HPDE6-E6E7 (cell line): Measurements from ENCODE around the gene KIF21B.

ENCODE experiments used
- DNase-seq: peaks from one replicate; pipeline ENCODE4 v3.0.0; 2011; ENCODE audit warnings: missing footprints; ENCODE audit errors: extremely low spot score

Gene KIF21B

DNA sequence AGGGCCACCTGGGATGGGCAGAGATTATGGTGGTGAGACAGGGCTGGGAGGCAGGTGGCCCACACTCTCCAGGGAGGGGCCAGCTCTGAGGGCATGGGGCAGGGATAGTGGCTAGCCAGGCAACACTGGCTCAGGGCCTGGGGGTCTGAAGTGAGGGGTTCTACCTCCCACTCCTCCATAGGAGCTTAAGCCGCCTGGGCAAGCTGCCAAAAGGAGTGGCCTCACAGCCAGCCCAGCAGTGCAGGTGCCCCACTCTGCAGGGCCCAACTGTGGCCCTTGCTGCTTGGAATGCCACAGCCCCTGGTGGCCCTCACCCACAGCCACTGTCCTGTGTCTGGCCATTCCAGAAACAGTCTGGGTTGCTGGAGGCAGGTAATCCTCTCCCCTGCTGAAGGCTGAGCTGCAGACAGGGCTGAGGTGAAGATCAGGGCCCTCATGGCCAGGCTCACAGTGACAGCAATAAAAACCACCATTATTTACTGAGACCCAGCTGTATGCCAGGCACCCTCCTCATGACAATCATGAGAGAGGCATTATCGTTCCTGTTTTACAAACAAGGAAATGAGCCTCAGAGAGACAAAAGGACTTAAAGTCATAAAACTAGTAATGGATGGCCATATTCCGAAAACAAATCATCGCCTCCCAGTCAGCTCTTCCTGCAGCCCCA lies 31.0 kb downstream of the KIF21B start:
- no peak for DNase-seq

DNA sequence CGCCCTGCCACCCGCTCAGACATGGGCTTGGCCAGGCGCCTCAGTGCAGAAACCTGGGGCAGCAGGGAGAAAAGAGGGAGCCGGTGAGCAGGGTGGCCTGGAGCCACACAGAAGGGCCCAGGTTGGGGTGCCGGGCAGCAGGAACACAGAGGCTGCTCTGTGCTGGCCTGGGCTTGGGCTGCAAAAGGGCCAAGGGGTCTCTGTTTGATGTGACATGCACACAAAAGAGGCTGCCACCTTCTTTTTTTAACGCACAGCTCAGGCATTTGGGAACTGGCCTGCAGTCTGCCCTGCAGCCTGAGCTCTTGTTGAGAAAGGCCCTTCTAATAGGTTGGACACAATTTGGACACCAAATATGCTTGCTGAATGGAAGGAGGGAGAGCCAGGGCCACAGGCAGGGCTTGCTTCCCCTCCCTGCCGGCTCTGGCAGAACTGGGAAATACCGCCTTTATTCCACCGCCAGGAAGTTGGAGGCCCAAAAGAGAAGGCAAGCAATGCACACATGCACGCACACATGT lies 32.4 kb downstream of the KIF21B start:
- DNase-seq = no peak

DNA sequence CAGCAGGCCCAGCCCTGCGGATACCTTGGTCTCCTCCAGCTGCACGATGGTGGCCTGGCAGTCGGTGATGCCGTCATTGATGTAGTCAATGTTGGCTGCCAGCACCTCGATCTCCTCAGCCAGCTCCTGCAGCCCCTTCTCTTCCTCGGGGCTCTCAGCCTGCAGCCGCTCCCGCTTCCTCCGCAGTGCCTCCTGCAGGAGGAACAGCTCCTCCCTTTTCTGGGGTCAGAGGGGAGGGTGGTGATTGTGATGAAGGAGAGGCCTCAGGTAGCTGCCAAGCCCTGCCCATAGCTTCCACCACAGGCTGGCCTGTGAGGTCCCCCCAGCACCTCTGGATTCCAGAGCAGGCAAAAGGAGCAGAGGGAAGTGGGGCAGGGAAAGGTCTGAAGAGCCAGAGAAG lies 33.4 kb downstream of the KIF21B start:
- DNase-seq = no peak

DNA sequence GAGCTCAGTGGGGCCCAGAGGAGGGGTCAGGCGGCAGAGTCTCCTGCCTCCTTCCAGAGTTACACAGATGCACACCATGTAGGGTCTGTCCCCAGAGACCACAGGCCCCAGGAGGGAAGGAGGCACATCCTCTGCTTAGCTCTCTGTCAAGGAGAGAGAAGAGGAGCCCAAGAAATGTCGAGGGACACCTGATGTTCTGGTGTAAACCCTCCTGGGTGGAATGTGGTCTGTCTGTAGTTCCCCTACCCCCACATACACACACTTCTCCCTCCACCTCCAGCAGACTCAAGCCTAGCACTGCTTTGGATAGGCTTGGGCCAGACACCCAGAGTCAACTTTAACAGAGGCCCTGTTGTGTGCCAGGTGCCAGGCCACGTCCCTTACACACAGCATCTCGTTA lies 34.2 kb downstream of the KIF21B start:
- no peak for DNase-seq

DNA sequence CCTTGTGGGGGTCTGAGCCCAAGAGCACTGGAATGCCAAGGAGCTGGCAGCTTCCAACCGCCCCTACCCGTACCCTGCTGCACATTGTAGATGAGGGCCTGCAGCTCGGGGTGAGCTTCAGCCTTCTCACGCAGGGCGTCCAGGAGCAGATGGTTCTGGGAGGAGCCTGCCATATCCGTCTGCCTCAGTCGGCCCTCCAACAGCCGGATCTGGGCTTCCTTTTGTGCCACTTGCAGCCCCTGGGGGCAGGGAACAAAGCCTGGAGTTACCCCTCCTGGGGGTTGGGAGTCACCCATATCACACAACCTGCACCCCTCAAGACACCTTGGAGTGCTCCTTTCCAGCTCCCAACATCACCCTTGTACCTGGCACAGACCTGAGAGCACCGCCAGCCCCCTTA lies 34.8 kb downstream of the KIF21B start:
- DNase-seq = no peak

DNA sequence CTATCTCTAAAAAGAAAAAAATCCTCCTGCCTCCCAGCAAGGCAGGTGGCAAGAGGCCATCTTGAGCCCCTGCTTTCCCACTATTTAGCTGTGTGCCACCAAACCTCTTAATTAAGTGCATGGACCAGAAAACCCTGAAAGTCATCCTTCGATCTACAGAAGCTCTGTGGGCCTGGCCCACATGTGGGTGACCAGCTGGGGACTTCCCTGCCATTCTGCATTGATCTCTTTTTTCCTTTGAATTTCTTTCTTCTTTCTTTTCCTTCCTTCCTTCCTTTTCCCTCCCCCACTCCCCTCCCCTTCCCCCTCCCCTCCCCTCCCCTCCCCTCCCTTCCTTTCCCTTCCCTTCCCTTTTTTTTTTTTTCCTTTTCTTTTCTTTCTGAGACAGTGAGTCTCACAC lies 38.0 kb downstream of the KIF21B start:
- DNase-seq = no peak

DNA sequence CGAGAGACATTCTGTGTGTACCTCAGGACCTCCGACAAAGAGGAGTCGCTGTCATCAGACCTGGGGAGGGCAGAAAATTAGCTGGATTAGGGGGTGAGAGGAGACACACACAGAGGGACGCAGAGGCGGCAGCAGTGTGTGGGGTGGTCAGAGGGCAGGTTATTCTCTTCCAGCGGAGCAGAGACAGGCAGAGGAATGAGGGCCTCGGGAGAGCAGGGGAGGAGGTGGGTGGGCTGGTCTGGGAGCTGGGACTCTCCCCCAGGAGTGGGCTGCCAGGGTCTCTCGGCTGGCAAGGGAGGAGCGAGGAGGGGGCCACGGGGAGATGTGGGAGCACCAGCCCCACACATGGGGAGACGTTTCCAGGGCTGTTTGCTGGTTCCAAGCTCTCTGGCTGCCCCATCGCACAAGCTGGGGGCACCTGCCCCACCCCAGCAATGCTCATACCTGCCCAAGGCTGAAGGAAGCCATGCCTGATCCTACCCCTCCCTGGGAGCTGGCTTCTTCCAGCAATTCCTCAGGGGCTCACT lies 40.4 kb downstream of the KIF21B start:
- no peak for DNase-seq

DNA sequence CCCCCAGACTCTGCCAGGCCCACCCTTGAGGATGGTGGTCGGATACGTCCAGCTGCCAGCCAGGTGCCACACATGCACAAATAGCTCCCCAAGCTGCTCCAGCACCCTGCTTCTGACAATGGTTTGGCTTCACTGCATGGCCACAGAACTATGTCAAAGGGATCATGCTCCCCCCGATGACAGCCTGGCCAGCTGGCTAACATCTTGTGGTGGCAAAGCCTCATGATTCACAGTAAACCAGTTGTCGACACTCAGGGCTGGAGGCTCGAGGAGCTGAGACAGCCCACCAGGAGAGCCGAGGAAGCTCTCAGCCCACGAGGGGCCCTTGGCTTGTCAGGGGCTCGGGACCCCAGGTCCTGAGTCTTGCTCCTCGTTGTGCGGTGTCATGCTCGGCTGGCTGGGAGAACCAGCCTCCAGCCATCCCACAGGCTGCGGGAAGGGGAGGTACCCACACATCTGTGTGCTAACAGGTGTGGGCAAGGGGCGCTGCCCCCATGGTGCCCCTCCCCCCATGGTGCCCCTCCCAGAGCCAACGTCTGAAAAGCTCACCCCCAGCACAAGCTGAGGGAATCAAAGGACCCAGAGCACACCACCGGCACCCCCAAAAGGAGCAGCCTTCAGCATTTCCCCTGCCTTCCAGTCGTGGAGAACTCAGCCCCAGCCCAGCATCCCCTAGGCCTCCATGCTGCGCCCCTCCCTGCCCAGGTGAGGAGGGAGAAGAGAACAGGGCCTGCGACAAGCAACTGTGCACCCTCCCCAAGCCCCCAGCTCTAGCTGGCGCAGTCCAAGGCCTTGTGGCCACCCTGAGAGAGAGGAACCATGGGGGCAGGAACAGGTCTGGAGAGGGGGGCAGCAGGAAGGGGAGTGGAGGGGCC lies 41.2 kb downstream of the KIF21B start:
- no peak for DNase-seq

DNA sequence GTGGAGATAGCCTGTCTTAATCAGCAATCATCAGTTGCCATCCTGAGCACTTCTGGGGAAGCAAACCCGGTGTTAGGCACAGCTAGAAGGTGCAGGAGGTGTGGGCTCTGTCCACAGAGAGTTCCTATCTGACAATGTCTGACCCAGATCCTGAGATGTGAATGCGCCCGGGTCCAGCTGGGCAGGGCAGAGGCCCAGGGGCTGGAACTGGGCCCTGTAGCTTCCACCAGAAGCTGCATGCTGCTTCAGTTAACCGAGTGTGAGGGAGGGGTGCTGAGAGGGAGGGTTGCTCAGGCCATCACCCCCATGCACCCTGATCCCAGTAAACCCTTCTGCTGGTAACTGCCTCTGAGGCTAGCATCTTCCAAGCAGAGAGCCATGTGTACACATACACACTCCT lies 42.2 kb downstream of the KIF21B start:
- no peak for DNase-seq

DNA sequence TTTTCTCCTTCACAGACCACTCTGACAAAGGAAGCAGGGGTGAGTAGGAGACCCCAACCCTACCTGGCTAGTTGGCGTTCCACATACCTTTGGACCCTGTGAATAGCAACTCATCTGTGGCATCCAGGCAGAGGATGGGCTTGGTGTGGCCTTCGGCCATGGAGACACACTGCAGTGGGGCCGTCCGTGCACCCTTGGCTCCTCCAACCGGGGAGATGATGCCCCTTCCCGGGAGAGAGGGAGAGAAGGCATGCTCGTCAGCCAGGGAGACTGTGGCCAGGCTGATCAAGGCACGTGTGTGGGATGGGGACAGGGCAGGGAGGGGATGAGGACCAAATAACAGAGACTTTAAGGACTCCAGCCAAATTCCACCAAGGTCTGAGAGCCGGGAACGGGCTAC lies 42.6 kb downstream of the KIF21B start:
- DNase-seq = no peak

DNA sequence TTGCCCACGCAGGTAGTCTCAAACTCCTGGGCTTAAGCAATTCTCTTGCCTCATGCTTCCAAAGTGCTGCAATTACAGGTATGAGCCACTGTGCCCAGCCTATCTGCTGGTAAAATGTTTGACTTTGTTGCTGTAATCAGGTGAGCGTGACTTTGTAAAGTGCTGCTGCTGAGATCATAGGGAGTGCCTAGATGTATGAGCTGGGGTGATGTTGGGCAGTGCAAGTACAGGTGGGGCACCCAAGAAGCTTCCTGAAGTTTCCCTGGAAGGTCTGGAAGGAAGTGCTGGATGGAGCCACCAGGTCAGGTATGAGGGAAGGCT lies 43.1 kb downstream of the KIF21B start:
- no peak for DNase-seq

DNA sequence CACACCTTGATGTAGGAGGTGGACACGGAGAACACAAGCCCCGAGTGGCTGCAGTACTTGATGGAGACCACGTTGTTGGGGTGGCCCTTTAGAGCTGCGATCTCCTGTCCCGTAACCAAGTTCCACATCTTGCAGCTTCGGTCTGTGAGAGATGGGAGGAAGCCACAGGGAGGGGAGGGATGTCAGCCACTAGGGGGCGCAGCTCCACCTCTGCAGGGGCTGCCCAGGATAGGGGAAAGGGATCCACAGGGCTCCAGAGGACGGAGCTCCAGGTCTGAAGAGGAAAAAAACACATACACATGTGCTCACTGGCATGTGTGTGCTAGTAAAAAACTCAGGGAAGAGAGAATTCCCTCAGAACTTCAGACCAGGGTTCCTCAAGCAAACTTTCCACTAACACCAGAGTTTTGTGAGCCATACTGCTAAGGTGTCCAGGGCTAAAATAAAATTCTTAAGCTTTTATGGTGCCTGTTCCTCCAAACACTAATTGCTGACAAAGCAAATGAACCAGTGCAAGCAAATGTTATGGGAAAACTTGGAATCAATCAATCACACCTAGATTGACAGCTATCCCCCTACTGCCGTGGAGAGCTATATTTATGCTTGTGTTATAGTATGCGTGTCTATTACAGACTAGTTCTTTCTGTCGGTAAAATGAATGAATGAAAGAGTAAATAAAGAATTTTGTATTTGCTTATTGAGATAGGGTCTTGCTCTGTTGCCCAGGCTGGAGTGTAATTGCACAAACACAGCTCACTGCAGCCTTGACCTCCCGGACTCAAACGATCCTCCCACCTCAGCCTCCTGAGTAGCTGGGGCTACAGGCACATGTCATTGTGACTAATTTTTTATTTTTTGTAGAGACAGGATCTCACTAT lies 43.7 kb downstream of the KIF21B start:
- no peak for DNase-seq

DNA sequence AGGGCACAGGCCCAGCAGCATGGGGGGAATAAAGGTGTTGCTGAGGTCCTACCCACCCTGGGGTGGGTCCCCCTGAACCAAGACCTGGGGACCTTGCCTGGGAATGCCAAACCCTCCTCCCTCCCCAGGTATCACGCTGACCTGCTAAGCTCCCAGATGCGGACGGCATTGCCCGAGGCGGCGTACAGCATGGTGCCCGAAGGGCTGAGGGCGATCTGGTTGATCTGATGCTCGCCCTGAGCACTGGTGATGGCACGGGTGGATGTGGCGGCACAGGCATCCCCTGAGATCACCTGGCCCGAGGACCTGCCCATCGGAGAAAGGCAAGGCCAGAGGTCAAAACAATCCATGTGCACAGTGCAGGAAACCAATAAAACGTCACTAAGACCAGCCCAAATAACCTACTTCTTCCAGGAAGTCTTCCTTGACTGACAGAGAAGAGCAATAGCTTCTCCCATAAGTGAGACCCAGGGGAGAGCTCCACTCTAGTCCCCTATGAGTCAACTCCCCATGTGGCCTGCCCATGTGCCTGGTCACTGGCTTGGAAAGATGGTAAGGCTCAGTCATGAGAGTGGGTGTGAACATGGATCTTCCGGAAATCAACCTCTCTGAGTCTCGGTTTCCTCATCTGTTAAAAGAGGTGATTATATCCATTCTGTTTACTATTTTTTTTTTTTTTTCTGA lies 46.3 kb downstream of the KIF21B start:
- no peak for DNase-seq

DNA sequence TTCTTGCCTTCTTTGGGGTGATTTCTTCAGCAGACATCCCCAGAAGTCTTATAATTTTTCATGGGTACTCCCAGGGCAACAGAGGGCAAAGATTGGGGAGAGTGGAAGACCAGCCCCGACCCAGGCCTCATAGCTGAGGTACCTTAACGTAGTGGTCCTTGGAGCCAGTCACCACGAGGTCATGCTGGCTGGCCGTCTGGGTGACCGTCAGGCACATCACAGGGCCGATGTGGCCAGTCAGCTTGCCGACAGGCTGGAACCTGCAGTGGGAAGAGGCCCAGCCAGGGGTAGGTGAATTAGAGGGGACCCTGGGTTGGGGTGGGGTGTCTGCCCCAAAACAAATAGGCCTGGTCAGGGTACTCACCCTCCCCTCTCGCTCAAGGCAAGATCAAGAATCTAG lies 46.9 kb downstream of the KIF21B start:
- DNase-seq = no peak

DNA sequence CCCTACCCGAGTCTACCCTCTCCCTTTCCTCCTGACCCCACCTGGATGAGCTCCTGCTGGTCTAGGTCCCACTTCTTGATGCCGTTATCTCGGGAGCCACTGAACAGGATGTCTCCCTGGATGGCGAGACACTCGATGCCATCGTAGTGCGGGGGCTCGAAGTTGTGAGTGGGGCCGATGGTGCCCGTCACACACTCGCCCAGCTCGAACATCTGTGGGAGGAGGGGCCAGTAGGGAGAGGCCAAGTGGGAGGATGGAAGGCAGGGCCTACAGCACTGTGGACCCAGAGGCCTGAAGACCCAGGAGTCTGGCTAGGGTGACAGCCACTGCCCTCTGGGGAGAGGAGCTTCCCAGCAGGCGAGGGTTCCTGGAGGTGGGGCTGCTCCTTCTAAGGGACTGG lies 48.1 kb downstream of the KIF21B start:
- no peak for DNase-seq

DNA sequence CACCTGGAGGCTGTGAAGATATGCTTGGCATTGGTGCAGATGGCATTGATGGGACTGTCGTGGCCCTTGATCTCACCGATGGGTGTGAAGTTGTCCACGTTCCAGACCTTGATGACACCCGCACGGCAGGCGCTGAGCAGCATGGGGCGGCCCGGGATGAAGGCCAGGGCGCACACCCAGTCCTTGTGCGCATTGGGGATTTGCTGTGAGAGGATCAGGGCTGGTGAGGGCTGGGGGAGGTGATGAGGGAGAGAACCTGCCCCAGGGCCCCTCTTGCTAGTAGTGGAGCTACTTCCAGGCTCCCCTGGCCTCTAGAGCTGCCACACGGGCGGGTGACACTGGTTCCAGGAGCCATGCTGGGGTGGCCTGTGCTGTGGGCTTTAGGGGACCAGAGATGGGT lies 48.8 kb downstream of the KIF21B start:
- no peak for DNase-seq

DNA sequence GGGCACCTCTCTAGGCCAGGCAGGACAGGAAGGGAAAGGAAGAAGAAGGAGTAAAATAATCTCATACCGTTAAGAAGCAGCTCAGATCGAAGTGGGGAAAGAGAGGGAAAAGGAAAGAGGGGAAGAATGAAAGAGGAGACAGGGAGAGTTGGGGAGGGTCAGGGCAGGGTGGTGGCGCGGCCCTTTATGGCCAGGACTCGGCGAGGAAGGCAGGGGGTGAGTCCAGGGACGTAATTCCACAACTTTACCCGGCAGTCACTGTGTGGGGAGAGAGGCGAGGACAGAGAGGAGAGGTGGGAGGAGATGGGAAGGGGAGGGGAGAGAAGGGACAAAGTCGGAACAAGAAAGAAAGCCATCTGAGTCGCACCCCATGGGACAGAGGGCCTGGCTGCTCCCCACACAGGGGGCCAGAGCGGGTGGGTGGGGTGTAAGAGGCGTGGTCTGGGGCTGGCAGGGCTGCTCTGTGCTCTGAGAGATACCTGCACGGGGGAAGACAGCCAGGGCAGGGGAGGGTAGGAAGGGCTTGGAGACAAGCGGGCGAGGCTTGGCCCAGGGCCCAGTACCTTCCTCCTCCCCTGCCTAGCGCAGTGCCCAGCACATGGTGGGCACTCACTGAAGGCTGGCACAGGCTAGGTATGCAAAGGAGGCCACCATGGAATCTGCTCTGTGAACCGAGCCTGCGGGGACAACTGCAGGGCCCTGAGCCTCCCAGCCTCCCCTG lies 49.4 kb downstream of the KIF21B start:
- no peak for DNase-seq

DNA sequence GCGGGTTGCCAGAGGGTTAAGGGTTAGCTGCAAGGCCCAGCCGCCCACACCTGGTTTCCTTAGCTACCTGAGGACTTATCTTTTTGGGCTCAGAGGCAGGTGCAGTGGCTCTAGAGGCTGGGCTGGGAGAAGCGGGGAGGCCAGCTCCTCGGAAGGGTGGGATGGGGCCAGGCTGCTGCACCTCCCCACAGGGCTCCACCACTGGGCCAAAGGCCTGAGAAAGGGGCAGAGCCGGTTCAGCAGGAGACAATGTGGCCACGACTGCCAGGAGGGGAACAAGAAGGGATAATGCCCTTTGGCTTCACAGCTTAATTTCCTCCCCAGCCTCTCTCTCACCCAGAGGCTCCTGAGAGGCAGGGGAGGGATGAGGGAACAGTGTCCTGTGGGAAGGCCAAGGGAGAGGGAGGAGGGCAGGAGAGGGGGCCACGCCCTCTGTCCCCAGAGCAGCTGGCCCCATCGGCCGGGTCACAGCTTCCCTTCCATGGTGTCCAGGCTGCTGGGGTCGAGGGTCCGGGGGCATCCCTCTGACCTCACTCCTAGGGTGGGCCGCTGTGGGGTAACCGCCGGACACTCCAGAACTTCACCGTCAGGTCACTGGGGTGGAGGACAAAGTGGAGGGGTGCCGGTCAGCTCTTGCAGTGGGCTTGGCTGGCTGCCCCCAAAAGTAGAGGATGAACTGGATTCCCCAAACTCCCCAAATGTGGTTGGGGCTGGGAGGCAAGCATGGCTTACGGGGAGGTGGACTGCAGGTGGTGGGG lies 50.4 kb downstream of the KIF21B start:
- DNase-seq = no peak

DNA sequence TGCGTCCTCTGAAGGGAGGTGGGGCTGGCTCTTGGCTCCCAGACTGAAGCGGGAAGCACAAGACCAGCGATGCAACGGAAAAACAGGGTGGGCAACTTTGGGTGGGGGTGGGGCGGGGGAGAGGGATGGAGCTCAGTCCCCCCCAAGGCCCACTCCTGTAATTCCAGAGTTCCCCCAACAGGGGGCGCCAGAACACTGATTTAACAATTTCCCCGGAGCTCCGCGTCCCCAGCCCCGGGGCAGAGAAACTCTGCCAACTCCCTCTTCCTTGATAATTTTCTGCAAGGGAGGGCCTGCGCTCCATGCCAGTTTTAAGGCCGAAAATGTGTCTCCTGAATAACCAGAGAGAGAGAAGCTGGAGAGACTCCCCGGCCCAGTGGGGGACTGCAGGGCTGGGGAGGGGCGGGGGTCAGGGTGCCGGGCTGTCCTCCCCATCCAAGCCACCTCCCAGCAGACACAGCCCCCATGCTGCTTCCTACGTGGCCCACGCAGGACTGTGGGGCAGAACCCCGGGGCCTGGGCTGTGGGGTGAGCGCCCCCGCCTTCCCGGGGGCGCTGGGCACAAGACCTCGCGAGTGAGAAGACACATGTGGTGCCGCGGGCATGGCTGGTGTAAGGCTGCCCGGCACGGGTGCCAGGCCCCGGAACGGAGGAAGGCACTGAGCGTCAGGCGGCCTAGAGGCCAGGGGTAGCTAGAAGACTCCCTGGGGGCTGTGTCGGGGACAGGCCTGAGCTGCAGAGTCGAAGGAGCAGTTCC lies 51.4 kb downstream of the KIF21B start:
- peak; percentile 47 for DNase-seq
